K562 (cell line): ENCODE results near the gene GALNS. TPM values are rescaled to one million over a fixed set of nuclear protein-coding genes. Genes with fewer than 3 reads are reported as not detected.

ENCODE experiments used
- ATAC-seq: fragments of 200-7000 bp; cut with Tn5 transposase; 3 replicates; pipeline ENCODE4 v1.9.1; 2020; ENCODE audit warnings: moderate library complexity
- BruUV-seq: library from RNA; stranded (reverse); fragments of 400-500 nt; replicated peaks from 2 replicates; lab custom pipeline; 2021; lab: Mats Ljungman, UMichigan
- CTCF ChIA-PET: fragments of 300-600 bp; formaldehyde crosslinking; extraction: SDS; loops from one replicate; lab custom pipeline; 2021; ENCODE audit warnings: low intra/inter-chr PET ratio; lab: Yijun Ruan, JAX
- POLR2A ChIA-PET: fragments of 300-600, 350-650 bp; sonication (Branson Sonifier 250); formaldehyde crosslinking; extraction: SDS; loops from one replicate; lab custom pipeline; 2021; ENCODE audit warnings: antibody characterized with exemption, inconsistent platforms; lab: Yijun Ruan, JAX
- DNase-seq, 4 experiments: peaks; one replicate each; pipeline versions ENCODE4 v3.0.0 to v3.0.0-alpha.2; 2011 to 2018; ENCODE audit warnings: low spot score in 3 of 4, mixed read lengths in 3 of 4; ENCODE audit errors: extremely low read depth in 1 of 4
- FAIRE-seq: peaks from 2 replicates; lab custom pipeline; 2011; peaks lifted over from hg19 to GRCh38; lab: Jason Lieb, UNC
- H2AFZ ChIP-seq: 2 replicates; pipeline ENCODE4 v1.6.0; 2011; ENCODE audit warnings: low read depth, low read length, control low read depth, inconsistent platforms
- H3K27ac ChIP-seq: fragments of 200-600 bp; 3 replicates; pipeline ENCODE4 v1.8.0; 2011; ENCODE audit warnings: low read depth, mild to moderate bottlenecking, control low read depth, inconsistent platforms, low read length, moderate library complexity, mixed read lengths; ENCODE audit errors: extremely low read depth
- H3K27me3 ChIP-seq, 2 experiments: fragments of 300-600 bp in 1 of 2; 2 replicates in 1 of 2; 3 replicates in 1 of 2; pipeline versions ENCODE4 v1.6.0 to v1.8.0; 2011; ENCODE audit warnings: inconsistent platforms in 2 of 2, low read length in 2 of 2, mild to moderate bottlenecking in 1 of 2, mixed read lengths in 1 of 2, moderate library complexity in 1 of 2; ENCODE audit not compliant: control insufficient read depth in 2 of 2, insufficient read depth in 2 of 2
- H3K36me3 ChIP-seq: fragments of 300-600 bp; 3 replicates; pipeline ENCODE4 v1.8.0; 2011; ENCODE audit warnings: mild to moderate bottlenecking, low read length, inconsistent platforms; ENCODE audit not compliant: control insufficient read depth, insufficient read depth
- H3K4me1 ChIP-seq, 2 experiments: fragments of 200-600 bp in 1 of 2; replicated peaks in 1 of 2; 2 replicates in 1 of 2; 3 replicates in 1 of 2; pipeline versions ENCODE4 v1.5.1 to v1.8.0; 2011; ENCODE audit warnings: inconsistent platforms in 2 of 2, low read length in 2 of 2, mild to moderate bottlenecking in 1 of 2, mixed read lengths in 1 of 2, moderate library complexity in 1 of 2; ENCODE audit not compliant: control insufficient read depth in 2 of 2, insufficient read depth in 2 of 2
- H3K4me2 ChIP-seq: 2 replicates; pipeline ENCODE4 v1.6.1; 2011; ENCODE audit warnings: low read length, control low read depth, inconsistent platforms, mixed read lengths; ENCODE audit not compliant: insufficient read depth
- H3K4me3 ChIP-seq: fragments of 200-600 bp; sonication (generic), shearing (Covaris generic); 2 replicates; pipeline ENCODE4 v1.5.1; 2016; ENCODE audit warnings: control low read depth, inconsistent platforms
- H3K79me2 ChIP-seq: fragments of 200-600 bp; 3 replicates; pipeline ENCODE4 v1.8.0; 2011; ENCODE audit warnings: low read length, inconsistent platforms; ENCODE audit not compliant: control insufficient read depth, insufficient read depth
- H3K9ac ChIP-seq, 2 experiments: 2 replicates each; pipeline versions ENCODE4 v1.6.0 to v1.6.1; 2011; ENCODE audit warnings: low read depth in 2 of 2, low read length in 2 of 2, control low read depth in 1 of 2, inconsistent platforms in 1 of 2, mild to moderate bottlenecking in 1 of 2, mixed read lengths in 1 of 2; ENCODE audit not compliant: insufficient read depth in 1 of 2
- H3K9me1 ChIP-seq: one replicate; pipeline ENCODE4 v1.6.0; 2011; ENCODE audit warnings: inconsistent platforms, mild to moderate bottlenecking, low read length, moderate library complexity; ENCODE audit not compliant: control insufficient read depth, insufficient read depth
- H3K9me3 ChIP-seq: replicated peaks from 2 replicates; pipeline ENCODE4 v1.5.1; 2011; ENCODE audit warnings: low read depth, low read length, inconsistent platforms; ENCODE audit not compliant: control insufficient read depth, insufficient read depth
- H4K20me1 ChIP-seq: replicated peaks from 2 replicates; pipeline ENCODE4 v1.6.1; 2011; ENCODE audit warnings: low read length, inconsistent platforms, mixed read lengths; ENCODE audit not compliant: control insufficient read depth, insufficient read depth
- BCL6 ChIP-seq: fragments of 250-450 bp; sonication (Bioruptor Pico); IDR thresholded peaks from 2 replicates; pipeline ENCODE4 v1.4.0; 2020
- EGR1 ChIP-seq: fragments of 450-650 bp; conservative IDR thresholded peaks from 2 replicates; pipeline ENCODE4 v1.6.1; 2017; ENCODE audit warnings: mild to moderate bottlenecking
- ELF4 ChIP-seq: fragments of 450-650 bp; formaldehyde crosslinking; IDR thresholded peaks from 2 replicates; pipeline ENCODE4 v1.4.0; 2022; ENCODE audit warnings: missing genetic modification characterization
- PHB2 ChIP-seq: fragments of 450-650 bp; IDR thresholded peaks from 2 replicates; pipeline ENCODE4 v1.6.1; 2017; ENCODE audit warnings: low read depth
- RBM25 ChIP-seq: fragments of 200-400 bp; formaldehyde crosslinking; IDR thresholded peaks from 2 replicates; pipeline ENCODE4 v1.6.1; 2018; ENCODE audit warnings: low read length, low read depth, moderate library complexity; ENCODE audit not compliant: severe bottlenecking
- TEAD1 ChIP-seq, 2 experiments: fragments of 450-650 bp in 1 of 2; sonication (generic) in 1 of 2; formaldehyde crosslinking; IDR thresholded peaks; 2 replicates each; pipeline versions ENCODE4 v1.4.0 to v1.8.0; 2020 to 2022; ENCODE audit warnings: mild to moderate bottlenecking in 2 of 2, missing genetic modification reagents in 1 of 2
- TOE1 ChIP-seq, 2 experiments: fragments of 450-650 bp in 1 of 2; sonication (generic) in 1 of 2; formaldehyde crosslinking in 1 of 2; IDR thresholded peaks; 2 replicates each; pipeline versions ENCODE4 v1.7.1 to v1.8.0; 2016 to 2022; ENCODE audit warnings: borderline replicate concordance in 2 of 2, mild to moderate bottlenecking in 2 of 2, antibody characterized with exemption in 1 of 2, inconsistent platforms in 1 of 2, low read depth in 1 of 2, missing genetic modification reagents in 1 of 2, moderate library complexity in 1 of 2
- ZBTB11 ChIP-seq, 3 experiments: fragments of 200-800 bp in 1 of 3; fragments of 250-450 bp in 1 of 3; fragments of 450-650 bp in 1 of 3; sonication (Bioruptor Pico) in 1 of 3; sonication (Bioruptor generic) in 1 of 3; formaldehyde crosslinking in 1 of 3; IDR thresholded peaks; 2 replicates each; pipeline versions ENCODE4 v1.6.1 to v1.8.0; 2016 to 2022; ENCODE audit warnings: mild to moderate bottlenecking in 2 of 3, missing genetic modification characterization in 2 of 3, missing compliant biosample characterization in 1 of 3, moderate library complexity in 1 of 3
- ZNF232 ChIP-seq: sonication (generic); formaldehyde crosslinking; IDR thresholded peaks from 2 replicates; pipeline ENCODE4 v1.8.0; 2022; ENCODE audit warnings: mild to moderate bottlenecking, missing genetic modification reagents
- ZNF584 ChIP-seq: fragments of 200-800 bp; sonication (Bioruptor generic); IDR thresholded peaks from 2 replicates; pipeline ENCODE4 v1.6.1; 2016; ENCODE audit warnings: low read depth, mild to moderate bottlenecking, missing genetic modification characterization, missing compliant biosample characterization
- ZNF699 ChIP-seq: fragments of 250-450 bp; sonication (Bioruptor Pico); IDR thresholded peaks from 2 replicates; pipeline ENCODE4 v1.8.0; 2021; ENCODE audit warnings: mild to moderate bottlenecking, moderate library complexity; ENCODE audit not compliant: insufficient replicate concordance
- WGBS: fragments of 100-300 bp; shearing (Covaris generic); methylation state at CpG from one replicate; pipeline ENCODE4 v1.1.6; 2016; ENCODE audit warnings: low coverage, mixed read lengths; ENCODE audit not compliant: insufficient coverage; ENCODE audit errors: missing lambda C conversion rate; 5-methylcytosine and 5-hydroxymethylcytosine counted together
- in situ Hi-C: fragments of 300-500 bp; cut with MboI; formaldehyde crosslinking; loops from 4 replicates; pipeline ENCODE4 v1.15.0; 2018; ENCODE audit warnings: inconsistent platforms, mixed read lengths
- intact Hi-C: fragments of 100-400 bp; cut with micrococcal nuclease; formaldehyde crosslinking; loops from 2 replicates; pipeline ENCODE4 v1.14.2; 2022
- polyA plus RNA-seq, 8 experiments: library from polyadenylated mRNA; depleted of rRNA in 4 of 8; stranded (reverse) in 5 of 8; unstranded in 3 of 8; fragments of >200 nt; fragmentation: Nextera tagmentation in 2 of 8; fragmentation: Illumina TruSeq in 1 of 8; extraction: Ambion mirVana in 2 of 8; extraction: Trizol in 1 of 8; gene quantifications; 2 replicates each; pipeline versions ENCODE4 v1.2.1 to v1.2.3, GENCODE V29; 2011 to 2014; ENCODE audit warnings: inconsistent platforms in 1 of 8, missing spikeins in 1 of 8
- total RNA-seq, 7 experiments: library from RNA; depleted of rRNA in 6 of 7; stranded (reverse); fragments of >200 nt in 6 of 7; fragmentation: Illumina TruSeq in 2 of 7; extraction: Trizol in 2 of 7; gene quantifications; 2 replicates each; pipeline versions ENCODE4 v1.2.1 to v1.2.3, GENCODE V29; 2011 to 2021; ENCODE audit warnings: low replicate concordance in 1 of 7
- TF ChIP-seq, protein P1 (sequence below): sonication (generic); formaldehyde crosslinking; IDR thresholded peaks from 2 replicates; pipeline ENCODE4 v1.8.1; 2023; ENCODE audit warnings: mild to moderate bottlenecking, missing genetic modification reagents
- TF ChIP-seq, protein P2 (sequence below): fragments of 450-650 bp; IDR thresholded peaks from 2 replicates; pipeline ENCODE4 v1.6.1; 2016; ENCODE audit warnings: missing biosample characterization, missing genetic modification characterization

The GALNS gene
- total and polyA plus RNA-seq, 9 of the 15 experiments (the other 6 are each of a cell fraction or from before 2014, with no cell fraction given), result 0.38 to 13.2 (median 4.3) TPM

GRCh38 chr16:88847654-88848053, 9.1 kb downstream of the GALNS start:
- H3K79me2 ChIP-seq, result no peaks in the 10 kb centered on the region
- CTCF ChIA-PET, result interaction anchor here (0.6 kb wide), 1 partner anchor 188 kb away, joined by 3 read pairs; no protein-coding TSS in a partner anchor
- FAIRE-seq (no peak), DNase-seq (no peak), ATAC-seq (no peak)
- no peaks in the 10 kb centered on the region for H3K27me3 ChIP-seq
- intact Hi-C loops (no loop called here), in situ Hi-C loops (no loop called here)
- no peaks in the 10 kb centered on the region for H4K20me1 ChIP-seq
- BruUV-seq, result no TSS peak
- H3K9me3 ChIP-seq, result no peaks in the 10 kb centered on the region
- H3K4me1 ChIP-seq, result peaks cover 0 to 30% of the 10 kb centered on the region in 2 experiments; a peak in 2 of 5 replicates
- no peaks in the 10 kb centered on the region for H3K9me1 ChIP-seq
- peak overlapping the region in 1 of 2 experiments; percentile 35; a peak in 1 of 4 replicates for H3K9ac ChIP-seq
- no peak overlapping the region for H3K4me3 ChIP-seq
- no peak overlapping the region for H2AFZ ChIP-seq
- no peaks in the 10 kb centered on the region for H3K36me3 ChIP-seq
- H3K27ac ChIP-seq, result no peak overlapping the region
- WGBS, result 80% methylated on average over 16 of the region's 18 CpGs
- no peak overlapping the region for H3K4me2 ChIP-seq
- POLR2A ChIA-PET, result interaction anchor here (0.7 kb wide), 1 partner anchor 8 kb away, joined by 3 read pairs; no protein-coding TSS in a partner anchor
- no peak for TF ChIP-seq ELF4 (CRISPR knock-in tag)
- no peak for TF ChIP-seq TEAD1 (CRISPR knock-in tag; IDR thresholded peaks at IDR 0.05)
- no peak for TF ChIP-seq ZNF699 (CRISPR knock-in tag)
- no peak for TF ChIP-seq ZNF584
- TF ChIP-seq PHB2, result no peak
- no peak for TF ChIP-seq BCL6 (CRISPR knock-in tag)
- no peak for TF ChIP-seq ZBTB11 (CRISPR knock-in tag; IDR thresholded peaks at IDR 0.05)
- no peak for TF ChIP-seq TOE1 (IDR thresholded peaks at IDR 0.05; ENCODE audit: borderline replicate concordance)
- no peak for TF ChIP-seq TOE1 (CRISPR knock-in tag; IDR thresholded peaks at IDR 0.05; ENCODE audit: borderline replicate concordance, low read depth)
- TF ChIP-seq, protein P1, sequence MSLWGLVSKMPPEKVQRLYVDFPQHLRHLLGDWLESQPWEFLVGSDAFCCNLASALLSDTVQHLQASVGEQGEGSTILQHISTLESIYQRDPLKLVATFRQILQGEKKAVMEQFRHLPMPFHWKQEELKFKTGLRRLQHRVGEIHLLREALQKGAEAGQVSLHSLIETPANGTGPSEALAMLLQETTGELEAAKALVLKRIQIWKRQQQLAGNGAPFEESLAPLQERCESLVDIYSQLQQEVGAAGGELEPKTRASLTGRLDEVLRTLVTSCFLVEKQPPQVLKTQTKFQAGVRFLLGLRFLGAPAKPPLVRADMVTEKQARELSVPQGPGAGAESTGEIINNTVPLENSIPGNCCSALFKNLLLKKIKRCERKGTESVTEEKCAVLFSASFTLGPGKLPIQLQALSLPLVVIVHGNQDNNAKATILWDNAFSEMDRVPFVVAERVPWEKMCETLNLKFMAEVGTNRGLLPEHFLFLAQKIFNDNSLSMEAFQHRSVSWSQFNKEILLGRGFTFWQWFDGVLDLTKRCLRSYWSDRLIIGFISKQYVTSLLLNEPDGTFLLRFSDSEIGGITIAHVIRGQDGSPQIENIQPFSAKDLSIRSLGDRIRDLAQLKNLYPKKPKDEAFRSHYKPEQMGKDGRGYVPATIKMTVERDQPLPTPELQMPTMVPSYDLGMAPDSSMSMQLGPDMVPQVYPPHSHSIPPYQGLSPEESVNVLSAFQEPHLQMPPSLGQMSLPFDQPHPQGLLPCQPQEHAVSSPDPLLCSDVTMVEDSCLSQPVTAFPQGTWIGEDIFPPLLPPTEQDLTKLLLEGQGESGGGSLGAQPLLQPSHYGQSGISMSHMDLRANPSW (CRISPR knock-in tag), result no peak
- TF ChIP-seq ZNF232 (CRISPR knock-in tag), result no peak
- TF ChIP-seq RBM25, result no peak
- TF ChIP-seq, protein P2, sequence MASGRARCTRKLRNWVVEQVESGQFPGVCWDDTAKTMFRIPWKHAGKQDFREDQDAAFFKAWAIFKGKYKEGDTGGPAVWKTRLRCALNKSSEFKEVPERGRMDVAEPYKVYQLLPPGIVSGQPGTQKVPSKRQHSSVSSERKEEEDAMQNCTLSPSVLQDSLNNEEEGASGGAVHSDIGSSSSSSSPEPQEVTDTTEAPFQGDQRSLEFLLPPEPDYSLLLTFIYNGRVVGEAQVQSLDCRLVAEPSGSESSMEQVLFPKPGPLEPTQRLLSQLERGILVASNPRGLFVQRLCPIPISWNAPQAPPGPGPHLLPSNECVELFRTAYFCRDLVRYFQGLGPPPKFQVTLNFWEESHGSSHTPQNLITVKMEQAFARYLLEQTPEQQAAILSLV (tag), result no peak
- TF ChIP-seq EGR1, result no peak
